ENCODE measurements around the gene GJA8.
"Not testable (repeated sequence)": the region's sequence is repeated elsewhere in the genome, so short reads cannot be mapped to it uniquely, and the experiment has no call there.

Gene GJA8

DNA sequence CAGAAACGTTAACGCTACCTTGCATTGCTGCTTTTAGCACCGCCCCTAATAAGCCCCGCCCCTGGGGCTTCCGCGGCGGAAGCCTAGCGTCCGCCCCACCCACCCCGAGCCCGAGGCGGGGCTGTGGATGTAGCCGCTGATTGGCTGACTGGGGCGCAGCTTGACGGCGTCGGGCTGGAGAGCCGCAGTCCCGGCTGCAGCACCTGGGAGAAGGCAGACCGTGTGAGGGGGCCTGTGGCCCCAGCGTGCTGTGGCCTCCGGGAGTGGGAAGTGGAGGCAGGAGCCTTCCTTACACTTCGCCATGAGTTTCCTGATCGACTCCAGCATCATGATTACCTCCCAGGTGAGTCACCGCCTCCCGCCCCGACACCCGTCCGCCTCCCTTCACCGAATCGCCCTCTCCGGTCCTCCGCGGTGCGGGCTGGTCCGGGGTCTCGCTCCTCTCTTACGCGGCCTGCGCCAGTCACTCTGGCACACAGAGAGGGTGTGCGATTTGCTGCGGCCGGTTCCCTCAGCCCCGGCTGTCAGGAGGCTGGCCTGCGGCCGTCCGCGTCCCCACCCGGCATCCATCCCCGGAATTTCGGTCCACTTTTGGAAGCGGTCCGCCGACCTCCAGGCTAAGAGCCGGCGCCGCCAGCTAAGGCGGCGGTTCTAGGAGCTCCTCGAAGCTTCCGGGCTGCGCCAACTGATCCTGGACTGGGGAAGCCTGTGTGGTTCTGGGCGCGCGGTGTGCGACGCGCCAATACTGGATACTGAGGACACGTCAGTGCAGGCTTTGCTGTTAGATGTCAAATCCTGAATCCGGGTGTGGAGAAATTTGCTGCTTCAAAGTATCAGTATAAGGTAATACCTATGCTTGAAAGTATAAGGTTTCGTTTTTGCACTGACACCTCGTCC lies 25.9 kb downstream of the GJA8 start, which contains the start of gene GPR89B:
Gene GPR89B (plus strand): TSS at position 185 of the 897 bp plus-strand sequence. CDS start 117 bp downstream, at position 302.
- DNase-seq: peak; percentile 89

- DNase-seq: not testable (repeated sequence)
These were observed 28.5 kb downstream of the GJA8 start for GRCh38 chr1:147931137-147931536.

DNA sequence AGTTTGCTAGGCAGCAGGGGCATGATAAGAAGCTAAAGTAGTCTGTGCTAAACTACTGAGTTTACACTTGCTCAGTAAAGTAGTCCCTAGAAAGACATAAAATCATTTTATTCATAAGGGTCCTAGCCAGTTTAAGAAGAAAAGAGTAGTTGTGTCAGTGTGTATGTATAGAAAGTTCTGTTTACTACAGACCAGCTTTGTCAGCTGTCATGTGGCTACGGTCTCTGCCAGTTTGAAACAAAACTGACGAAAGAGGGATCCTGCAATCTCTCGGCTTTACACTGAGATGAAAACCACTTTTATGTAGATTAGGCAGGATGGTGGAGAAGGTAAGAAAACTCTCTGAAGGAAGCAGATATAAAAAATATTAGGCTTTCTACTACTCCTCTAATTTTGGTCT lies 32.7 kb downstream of the GJA8 start:
- DNase-seq: not testable (repeated sequence)

DNA sequence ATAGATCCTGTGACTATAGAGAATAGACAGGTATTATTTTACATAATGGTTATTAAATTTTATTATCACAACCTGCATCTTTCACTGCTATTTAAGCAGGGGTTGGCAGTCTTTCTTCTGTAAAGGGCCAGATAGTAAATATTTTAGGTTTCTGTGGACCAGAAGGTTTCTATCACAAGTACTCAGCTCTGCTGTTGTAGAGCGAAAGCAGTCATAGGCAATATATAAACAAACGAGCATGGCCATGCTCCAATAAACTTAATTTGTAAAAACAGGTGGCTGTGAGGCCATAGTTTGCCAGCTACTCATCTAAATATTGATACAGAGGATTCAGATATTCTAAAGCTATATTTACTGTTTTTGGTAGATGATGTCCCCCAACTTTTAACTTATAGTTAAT lies 37.9 kb downstream of the GJA8 start:
- DNase-seq: not testable (repeated sequence)

GRCh38 chr1:147942563-147942962 lies 40.0 kb downstream of the GJA8 start:
- DNase-seq: not testable (repeated sequence)

DNA sequence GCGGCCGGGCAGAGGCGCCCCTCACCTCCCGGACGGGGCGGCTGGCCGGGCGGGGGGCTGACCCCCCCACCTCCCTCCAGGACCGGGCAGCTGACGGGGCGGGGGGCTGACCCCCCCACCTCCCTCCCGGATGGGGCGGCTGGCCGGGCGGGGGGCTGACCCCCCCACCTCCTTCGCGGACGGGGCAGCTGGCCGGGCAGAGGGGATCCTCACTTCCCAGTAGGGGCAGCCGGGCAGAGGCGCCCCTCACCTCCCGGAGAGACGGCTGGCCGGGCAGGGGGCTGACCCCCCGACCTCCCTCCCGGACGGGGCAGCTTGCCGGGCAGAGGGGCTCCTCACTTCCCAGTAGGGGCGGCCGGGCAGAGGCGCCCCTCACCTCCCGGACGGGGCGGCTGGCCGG lies 46.9 kb downstream of the GJA8 start:
- not testable (repeated sequence) for DNase-seq

Data from stimulated activated CD4-positive, alpha-beta T cell treated with anti-CD3 and anti-CD28 coated beads, Interleukin-4, amount 100 ng/mL, for 24 hours (primary cell).